ENCODE results near the gene ITGB1BP1. TPM values are rescaled to one million over a fixed set of nuclear protein-coding genes. Genes with fewer than 3 reads are reported as not detected.

ITGB1BP1 gene
- total and polyA plus RNA-seq, 8 donors, result 71.5 to 89.2 (median 79.2) TPM

DNA sequence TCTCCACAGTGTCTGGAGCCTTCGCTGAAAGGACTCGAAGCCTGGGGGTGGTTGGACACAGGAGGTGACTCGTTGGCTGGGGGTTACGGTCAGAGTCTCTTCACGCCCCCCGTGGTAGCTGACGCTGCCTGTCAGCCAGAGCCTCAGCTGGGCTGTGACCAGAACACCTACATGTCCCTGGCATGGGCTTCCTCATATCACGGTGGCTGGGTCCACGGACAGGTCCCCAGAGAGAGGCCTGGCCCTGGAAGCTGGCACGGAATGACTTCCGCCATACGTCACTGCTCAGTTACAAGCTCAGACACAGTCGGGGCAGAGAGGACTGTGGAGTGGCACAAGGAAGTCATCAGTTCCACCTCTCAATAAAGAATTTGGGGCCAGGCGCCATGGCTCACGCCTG lies 28.5 kb downstream of the ITGB1BP1 start:
- DNase-seq (no peak), ATAC-seq (no peak)
- Histone ChIP-seq H3K27me3 (no peaks in the 10 kb centered on the region), H3K27ac (no peak overlapping the region), H3K4me3 (no peak overlapping the region), H3K4me1 (no peaks in the 10 kb centered on the region), H3K9me3 (no peaks in the 10 kb centered on the region), H3K36me3 (peaks cover 0 to 16% of the 10 kb centered on the region in 2 donors)
- intact Hi-C loops (cut with DNase I), result no loop called here
- TF ChIP-seq, protein P1, sequence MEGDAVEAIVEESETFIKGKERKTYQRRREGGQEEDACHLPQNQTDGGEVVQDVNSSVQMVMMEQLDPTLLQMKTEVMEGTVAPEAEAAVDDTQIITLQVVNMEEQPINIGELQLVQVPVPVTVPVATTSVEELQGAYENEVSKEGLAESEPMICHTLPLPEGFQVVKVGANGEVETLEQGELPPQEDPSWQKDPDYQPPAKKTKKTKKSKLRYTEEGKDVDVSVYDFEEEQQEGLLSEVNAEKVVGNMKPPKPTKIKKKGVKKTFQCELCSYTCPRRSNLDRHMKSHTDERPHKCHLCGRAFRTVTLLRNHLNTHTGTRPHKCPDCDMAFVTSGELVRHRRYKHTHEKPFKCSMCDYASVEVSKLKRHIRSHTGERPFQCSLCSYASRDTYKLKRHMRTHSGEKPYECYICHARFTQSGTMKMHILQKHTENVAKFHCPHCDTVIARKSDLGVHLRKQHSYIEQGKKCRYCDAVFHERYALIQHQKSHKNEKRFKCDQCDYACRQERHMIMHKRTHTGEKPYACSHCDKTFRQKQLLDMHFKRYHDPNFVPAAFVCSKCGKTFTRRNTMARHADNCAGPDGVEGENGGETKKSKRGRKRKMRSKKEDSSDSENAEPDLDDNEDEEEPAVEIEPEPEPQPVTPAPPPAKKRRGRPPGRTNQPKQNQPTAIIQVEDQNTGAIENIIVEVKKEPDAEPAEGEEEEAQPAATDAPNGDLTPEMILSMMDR (IDR thresholded peaks at IDR 0.05), result no peak

DNA sequence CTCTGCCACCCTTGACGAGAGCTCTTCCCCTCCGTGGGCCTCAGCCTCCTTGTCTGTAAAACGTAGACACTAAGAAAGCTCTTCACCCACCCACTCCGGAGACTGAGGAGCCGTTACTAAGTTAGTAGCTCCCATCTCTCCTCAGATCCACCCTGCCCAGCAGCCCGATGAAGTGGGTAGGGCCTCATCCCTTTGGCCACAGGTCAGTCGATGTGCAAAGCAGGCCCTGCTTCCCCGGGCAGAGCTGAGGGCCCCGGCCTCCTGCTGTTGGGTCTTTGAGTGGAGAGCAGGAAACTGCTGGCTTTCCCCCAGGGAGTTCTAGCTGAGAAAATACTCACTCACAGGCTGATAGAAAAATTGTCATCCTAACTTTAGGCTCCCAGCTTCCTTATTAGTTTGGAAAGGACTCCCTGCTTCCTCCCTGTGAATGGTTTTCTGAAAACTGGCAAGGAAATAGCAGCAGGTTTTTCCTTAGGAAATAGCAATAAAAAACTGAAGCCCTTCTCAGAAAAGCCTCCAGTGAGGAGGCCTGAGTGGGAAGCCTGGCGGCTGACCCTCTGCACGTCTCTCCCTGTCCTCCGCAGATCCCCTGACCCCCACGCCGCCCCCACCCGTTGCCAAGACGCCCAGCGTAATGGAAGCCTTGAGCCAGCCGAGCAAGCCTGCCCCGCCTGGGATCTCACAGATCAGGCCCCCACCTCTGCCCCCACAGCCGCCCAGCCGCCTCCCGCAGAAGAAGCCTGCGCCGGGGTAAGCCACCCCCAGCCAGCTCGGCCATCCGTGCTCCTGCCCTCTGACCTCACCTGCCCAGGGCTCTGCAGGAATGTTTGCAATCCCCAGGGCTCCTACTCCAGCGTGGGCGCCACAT lies 30.2 kb downstream of the ITGB1BP1 start:
- no peak overlapping the region for H3K27ac ChIP-seq
- H3K36me3 ChIP-seq, result peaks cover 0 to 25% of the 10 kb centered on the region in 2 donors
- H3K4me3 ChIP-seq, result no peak overlapping the region
- intact Hi-C loops (cut with DNase I), result no loop called here
- no peaks in the 10 kb centered on the region for H3K27me3 ChIP-seq
- no peaks in the 10 kb centered on the region for H3K4me1 ChIP-seq
- DNase-seq (no peak), ATAC-seq (no peak)
- TF ChIP-seq, protein P1 (IDR thresholded peaks at IDR 0.05), result no peak
- no peaks in the 10 kb centered on the region for H3K9me3 ChIP-seq

DNA sequence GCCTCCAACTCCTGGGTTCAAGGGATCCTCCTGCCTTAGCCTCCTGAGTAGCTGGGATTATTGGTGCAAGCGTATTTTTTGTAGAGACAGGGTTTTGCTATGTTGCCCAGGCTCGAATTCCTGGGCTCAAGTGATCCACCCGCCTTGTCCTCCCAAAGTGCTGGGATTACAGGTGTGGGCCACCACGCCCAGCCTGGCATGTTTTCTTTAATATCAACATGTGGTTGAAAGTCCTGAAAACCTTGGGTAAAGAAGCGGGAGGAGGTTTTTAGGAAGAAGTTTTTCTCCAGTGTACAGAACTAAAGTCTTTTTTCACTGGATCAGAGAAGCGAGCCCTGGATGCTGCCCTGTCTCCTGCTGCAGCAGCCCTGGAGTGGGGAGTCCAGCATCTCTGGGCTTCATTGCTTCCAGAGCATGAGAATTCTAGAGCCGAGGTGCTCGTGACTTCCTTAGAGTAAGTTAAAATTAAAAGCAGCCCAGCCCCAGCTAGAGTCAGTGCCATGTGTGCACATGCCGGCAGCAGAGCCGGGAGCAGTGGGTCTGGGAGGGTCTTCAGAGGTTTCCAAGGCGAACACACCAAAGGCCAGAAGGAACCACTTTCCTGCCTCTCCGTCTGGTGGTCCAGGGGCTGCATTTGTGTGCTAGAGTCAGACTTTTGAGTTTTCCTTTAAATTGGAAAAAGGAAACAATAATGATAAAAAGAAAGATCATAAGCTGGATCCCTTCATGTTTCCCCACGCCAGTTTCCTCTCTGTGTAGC lies 31.2 kb downstream of the ITGB1BP1 start:
- Histone ChIP-seq H3K4me1 (no peaks in the 10 kb centered on the region), H3K36me3 (peaks cover 0 to 28% of the 10 kb centered on the region in 2 donors), H3K27ac (no peak overlapping the region), H3K27me3 (no peaks in the 10 kb centered on the region), H3K9me3 (no peaks in the 10 kb centered on the region), H3K4me3 (no peak overlapping the region)
- intact Hi-C loops (cut with DNase I), result no loop called here
- TF ChIP-seq, protein P1 (IDR thresholded peaks at IDR 0.05), result no peak
- ATAC-seq (no peak), DNase-seq (no peak)

DNA sequence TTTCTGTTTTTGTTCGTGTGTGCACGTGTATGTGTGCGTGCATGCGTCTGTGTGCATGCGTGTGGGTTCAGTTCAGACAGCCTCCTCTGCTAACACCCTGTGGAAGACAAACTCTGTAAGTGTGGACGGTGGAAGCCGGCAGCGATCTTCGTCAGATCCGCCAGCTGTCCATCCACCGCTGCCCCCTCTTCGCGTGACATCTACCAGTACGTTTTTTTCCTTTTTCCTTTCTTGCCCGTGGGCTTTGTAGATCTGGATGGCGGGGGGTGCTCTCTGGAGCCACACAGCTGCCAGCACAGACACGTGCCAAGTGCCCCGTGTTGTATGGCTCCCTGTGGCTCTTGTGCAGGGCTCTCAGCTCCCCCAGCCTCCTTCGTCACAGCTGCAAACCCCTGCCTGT lies 32.3 kb downstream of the ITGB1BP1 start:
- peaks cover 0 to 24% of the 10 kb centered on the region in 2 donors for H3K36me3 ChIP-seq
- no peak for DNase-seq

More for the DNA sequence above, 32.3 kb downstream of the ITGB1BP1 start:
- intact Hi-C loops (cut with DNase I), result no loop called here
- Histone ChIP-seq H3K4me3 (no peak overlapping the region), H3K27me3 (no peaks in the 10 kb centered on the region), H3K27ac (no peak overlapping the region), H3K4me1 (peaks cover 4 to 5% of the 10 kb centered on the region in 2 donors), H3K9me3 (no peaks in the 10 kb centered on the region)
- TF ChIP-seq, protein P1 (IDR thresholded peaks at IDR 0.05), result no peak
- no peak for ATAC-seq

Data from left lung (tissue), 10 donors.